Caco-2 (cell line): Measurements from ENCODE around the gene PARP6. TPM values are rescaled to one million over a fixed set of nuclear protein-coding genes. Genes with fewer than 3 reads are reported as not detected.
"Not testable (repeated sequence)": the region's sequence is repeated elsewhere in the genome, so short reads cannot be mapped to it uniquely, and the experiment has no call there.

Experiments used
- BruUV-seq: library from RNA; stranded (reverse); fragments of 400-500 nt; replicated peaks from 2 replicates; lab custom pipeline; 2021; lab: Mats Ljungman, UMichigan
- CTCF ChIA-PET: fragments of 300-600 bp; sonication (Branson Sonifier 250); formaldehyde crosslinking; loops from one replicate; lab custom pipeline; 2022; ENCODE audit warnings: antibody characterized with exemption; lab: Charles Lee
- POLR2A ChIA-PET: fragments of 300-600 bp; sonication (Branson Sonifier 250); formaldehyde crosslinking; loops from one replicate; lab custom pipeline; 2022; ENCODE audit warnings: antibody characterized with exemption; lab: Charles Lee
- DNase-seq, 2 experiments: peaks; one replicate each; pipeline versions ENCODE4 v3.0.0 to v3.0.0-alpha.2; 2020 to 2022
- H3K27me3 ChIP-seq: replicated peaks from 2 replicates; pipeline ENCODE4 v1.6.0; 2011; ENCODE audit warnings: low read length; ENCODE audit not compliant: control insufficient read depth, insufficient read depth
- H3K36me3 ChIP-seq: 2 replicates; pipeline ENCODE4 v1.5.1; 2011; ENCODE audit warnings: low read length; ENCODE audit not compliant: control insufficient read depth, insufficient read depth
- H3K4me1 ChIP-seq: fragments of 250-450 bp; sonication (Bioruptor Pico); 2 replicates; pipeline ENCODE4 v1.5.1; 2020; ENCODE audit warnings: mild to moderate bottlenecking
- H3K4me3 ChIP-seq: 2 replicates; pipeline ENCODE4 v1.5.1; 2011; ENCODE audit warnings: low read depth, mild to moderate bottlenecking, control low read depth, low read length
- H3K9me3 ChIP-seq: fragments of 250-450 bp; sonication (Bioruptor Pico); 2 replicates; pipeline ENCODE4 v1.5.1; 2020; ENCODE audit warnings: mild to moderate bottlenecking, moderate library complexity
- H3K27ac Mint-ChIP-seq: one replicate; pipeline ENCODE4 v1.8.0; 2022; ENCODE audit warnings: mixed read lengths; ENCODE audit not compliant: unreplicated experiment
- H3K27me3 Mint-ChIP-seq: one replicate; pipeline ENCODE4 v1.8.0; 2022; ENCODE audit warnings: mixed read lengths; ENCODE audit not compliant: insufficient read depth, unreplicated experiment
- H3K36me3 Mint-ChIP-seq: one replicate; pipeline ENCODE4 v1.8.0; 2022; ENCODE audit warnings: mild to moderate bottlenecking, mixed read lengths; ENCODE audit not compliant: insufficient read depth, unreplicated experiment
- H3K4me1 Mint-ChIP-seq: one replicate; pipeline ENCODE4 v1.8.0; 2022; ENCODE audit warnings: low read depth, mixed read lengths; ENCODE audit not compliant: unreplicated experiment
- H3K4me3 Mint-ChIP-seq: one replicate; pipeline ENCODE4 v1.8.0; 2022; ENCODE audit warnings: mild to moderate bottlenecking, moderate library complexity, mixed read lengths; ENCODE audit not compliant: unreplicated experiment
- H3K9me3 Mint-ChIP-seq: one replicate; pipeline ENCODE4 v1.8.0; 2022; ENCODE audit warnings: mixed read lengths; ENCODE audit not compliant: unreplicated experiment
- CTCF ChIP-seq, 2 experiments: fragments of 200-600 bp in 1 of 2; IDR thresholded peaks; 1 replicate in 1 of 2; 2 replicates in 1 of 2; pipeline versions ENCODE4 v1.5.1 to v1.8.0; 2011 to 2022; ENCODE audit warnings: antibody characterized with exemption in 1 of 2, control low read depth in 1 of 2, inconsistent platforms in 1 of 2, low read depth in 1 of 2, low read length in 1 of 2, mild to moderate bottlenecking in 1 of 2, moderate library complexity in 1 of 2; ENCODE audit not compliant: insufficient read depth in 1 of 2, severe bottlenecking in 1 of 2, unreplicated experiment in 1 of 2
- intact Hi-C: fragments of 100-400 bp; cut with micrococcal nuclease; formaldehyde crosslinking; loops from one replicate; pipeline ENCODE4 v1.10.0; 2022; ENCODE audit not compliant: unreplicated experiment
- total RNA-seq: library from RNA; stranded (reverse); gene quantifications from 2 replicates; pipeline ENCODE4 v1.2.3, GENCODE V29; 2022

The PARP6 gene
- total RNA-seq, 1 experiment from 2014 or later: 62.2 TPM

- Mint-ChIP-seq H3K9me3 (no peaks in the 10 kb centered on the region), H3K4me1 (no peaks in the 10 kb centered on the region), H3K27ac (no peak overlapping the region), H3K27me3 (no peaks in the 10 kb centered on the region), H3K36me3 (no peaks in the 10 kb centered on the region), H3K4me3 (no peak overlapping the region)
- CTCF ChIA-PET: no interaction called here
- Histone ChIP-seq H3K27me3 (no peaks in the 10 kb centered on the region), H3K4me3 (no peak overlapping the region), H3K36me3 (no peaks in the 10 kb centered on the region), H3K4me1 (no peaks in the 10 kb centered on the region), H3K9me3 (no peaks in the 10 kb centered on the region)
- TF ChIP-seq CTCF (IDR thresholded peaks at IDR 0.05; ENCODE audit: insufficient read depth in 1 of 2, low read depth in 1 of 2, low read length in 1 of 2, severe bottlenecking in 1 of 2, unreplicated experiment in 1 of 2): no peak
- BruUV-seq: no TSS peak
- intact Hi-C loops: no loop called here
- POLR2A ChIA-PET: no interaction called here
- DNase-seq: no peak
These were observed 4.0 kb upstream of the PARP6 start for GRCh38 chr15:72276326-72276700.

- H3K4me3 ChIP-seq, H3K27me3 ChIP-seq, POLR2A ChIA-PET, H3K36me3 ChIP-seq, H3K27ac Mint-ChIP-seq, H3K4me1 Mint-ChIP-seq, H3K9me3 Mint-ChIP-seq, H3K9me3 ChIP-seq, H3K27me3 Mint-ChIP-seq, CTCF ChIA-PET, H3K36me3 Mint-ChIP-seq, BruUV-seq, DNase-seq, intact Hi-C loops, H3K4me3 Mint-ChIP-seq, H3K4me1 ChIP-seq: not testable (repeated sequence)
These were observed 3.4 kb upstream of the PARP6 start for GRCh38 chr15:72275635-72276325.

- Mint-ChIP-seq H3K9me3 (no peaks in the 10 kb centered on the region), H3K4me1 (peaks cover 8% of the 10 kb centered on the region), H3K27ac (no peak overlapping the region), H3K36me3 (peaks cover 11% of the 10 kb centered on the region), H3K27me3 (no peaks in the 10 kb centered on the region), H3K4me3 (peak overlapping the region; percentile 83)
- intact Hi-C loops: loop anchor here (1.0 kb wide), 1 partner anchor 42 kb away; the partner anchor contains the start of gene PKM
- Histone ChIP-seq H3K4me3 (peak overlapping the region; percentile 8), H3K9me3 (no peaks in the 10 kb centered on the region), H3K4me1 (peaks cover 4% of the 10 kb centered on the region), H3K36me3 (no peaks in the 10 kb centered on the region; the same call in 1 of the 2 replicates), H3K27me3 (no peaks in the 10 kb centered on the region)
- BruUV-seq: no TSS peak
- ChIA-PET POLR2A (interaction anchor here (0.7 kb wide), 1 partner anchor 412 kb away, joined by 3 read pairs; no protein-coding TSS in a partner anchor), CTCF (interaction anchor here (0.6 kb wide), 1 partner anchor 330 kb away, joined by 4 read pairs; no protein-coding TSS in a partner anchor)
- DNase-seq: no peak
- no peak for TF ChIP-seq CTCF (IDR thresholded peaks at IDR 0.05; ENCODE audit: insufficient read depth in 1 of 2, low read depth in 1 of 2, low read length in 1 of 2, severe bottlenecking in 1 of 2, unreplicated experiment in 1 of 2)
These were observed 621 bp upstream of the PARP6 start for GRCh38 chr15:72272997-72273352.
